IMR-90 (cell line): Measurements from ENCODE around the gene TULP4. TPM values are rescaled to one million over a fixed set of nuclear protein-coding genes. Genes with fewer than 3 reads are reported as not detected.

Experiments used
- ATAC-seq: fragments of 200-7000 bp; cut with Tn5 transposase; 2 replicates; pipeline ENCODE4 v1.9.1; 2020; ENCODE audit warnings: low read depth, mild to moderate bottlenecking, moderate library complexity
- BruUV-seq: library from RNA; stranded (reverse); fragments of 400-500 nt; replicated peaks from 2 replicates; lab custom pipeline; 2021; lab: Mats Ljungman, UMichigan
- CTCF ChIA-PET: fragments of 300-600 bp; formaldehyde crosslinking; extraction: SDS; loops from one replicate; lab custom pipeline; 2021; ENCODE audit warnings: antibody characterized with exemption; lab: Yijun Ruan, JAX
- POLR2A ChIA-PET: fragments of 300-600 bp; sonication (Branson Sonifier 250); formaldehyde crosslinking; loops from one replicate; lab custom pipeline; 2022; ENCODE audit warnings: antibody characterized with exemption; ENCODE audit not compliant: unreplicated experiment; lab: Charles Lee
- DNase-seq: peaks from one replicate; pipeline ENCODE4 v3.0.0; 2013
- H2AFZ ChIP-seq: replicated peaks from 2 replicates; pipeline ENCODE3; 2013; ENCODE audit warnings: low read length, mild to moderate bottlenecking; ENCODE audit not compliant: poor library complexity
- H2AK5ac ChIP-seq: 2 replicates; pipeline ENCODE4 v1.6.1; 2013; ENCODE audit warnings: low read depth, low read length, inconsistent platforms
- H2AK9ac ChIP-seq: replicated peaks from 2 replicates; pipeline ENCODE3; 2013; ENCODE audit warnings: mild to moderate bottlenecking, low read depth, low read length, moderate library complexity; ENCODE audit not compliant: poor library complexity
- H2BK120ac ChIP-seq: 2 replicates; pipeline ENCODE4 v1.6.1; 2013; ENCODE audit warnings: low read depth, low read length, inconsistent platforms
- H2BK15ac ChIP-seq: 3 replicates; pipeline ENCODE4 v1.6.1; 2013; ENCODE audit warnings: low read depth, low read length, inconsistent platforms
- H2BK20ac ChIP-seq: 2 replicates; pipeline ENCODE4 v1.6.1; 2013; ENCODE audit warnings: low read depth, mild to moderate bottlenecking, inconsistent platforms, low read length, moderate library complexity
- H2BK5ac ChIP-seq: 2 replicates; pipeline ENCODE4 v1.6.1; 2013; ENCODE audit warnings: mild to moderate bottlenecking, low read depth, low read length, inconsistent platforms; ENCODE audit not compliant: poor library complexity, severe bottlenecking
- H3K14ac ChIP-seq: replicated peaks from 2 replicates; pipeline ENCODE4 v1.6.1; 2013; ENCODE audit warnings: low read depth, low read length, inconsistent platforms
- H3K18ac ChIP-seq: 2 replicates; pipeline ENCODE4 v1.6.1; 2013; ENCODE audit warnings: low read depth, low read length, control low read depth
- H3K23ac ChIP-seq: 2 replicates; pipeline ENCODE4 v1.6.1; 2013; ENCODE audit warnings: low read depth, low read length, inconsistent platforms
- H3K27ac ChIP-seq: 2 replicates; pipeline ENCODE4 v1.5.1; 2013; ENCODE audit warnings: mild to moderate bottlenecking, control low read depth, low read length; ENCODE audit not compliant: insufficient read depth
- H3K27me3 ChIP-seq: 2 replicates; pipeline ENCODE4 v1.6.1; 2013; ENCODE audit warnings: low read length; ENCODE audit not compliant: control insufficient read depth, insufficient read depth
- H3K36me3 ChIP-seq: 2 replicates; pipeline ENCODE4 v1.6.1; 2013; ENCODE audit warnings: low read length, mixed read lengths; ENCODE audit not compliant: control insufficient read depth, insufficient read depth
- H3K4ac ChIP-seq: 2 replicates; pipeline ENCODE4 v1.6.1; 2013; ENCODE audit warnings: low read depth, low read length, inconsistent platforms
- H3K4me1 ChIP-seq: 2 replicates; pipeline ENCODE4 v1.6.1; 2013; ENCODE audit warnings: low read length, mixed read lengths; ENCODE audit not compliant: control insufficient read depth, insufficient read depth
- H3K4me2 ChIP-seq: 2 replicates; pipeline ENCODE4 v1.6.1; 2013; ENCODE audit warnings: low read depth, mild to moderate bottlenecking, control low read depth, low read length, moderate library complexity
- H3K4me3 ChIP-seq: 2 replicates; pipeline ENCODE4 v1.5.1; 2013; ENCODE audit warnings: low read depth, mild to moderate bottlenecking, control low read depth, low read length, moderate library complexity; ENCODE audit not compliant: insufficient read depth
- H3K56ac ChIP-seq: 2 replicates; pipeline ENCODE4 v1.6.1; 2013; ENCODE audit warnings: low read length, inconsistent platforms; ENCODE audit not compliant: insufficient read depth; ENCODE audit errors: extremely low read depth
- H3K79me1 ChIP-seq, 2 experiments: 2 replicates each; pipeline ENCODE4 v1.6.1; 2013; ENCODE audit warnings: low read length in 2 of 2, inconsistent platforms in 1 of 2, low read depth in 1 of 2
- H3K9ac ChIP-seq: 2 replicates; pipeline ENCODE4 v1.6.1; 2013; ENCODE audit warnings: low read depth, low read length, control low read depth
- H3K9me1 ChIP-seq: 2 replicates; pipeline ENCODE4 v1.6.1; 2013; ENCODE audit warnings: low read length, inconsistent platforms; ENCODE audit not compliant: insufficient read depth
- H3K9me3 ChIP-seq: 2 replicates; pipeline ENCODE4 v1.6.1; 2013; ENCODE audit warnings: low read length; ENCODE audit not compliant: control insufficient read depth, insufficient read depth
- H4K20me1 ChIP-seq: 2 replicates; pipeline ENCODE4 v1.6.1; 2013; ENCODE audit warnings: low read length, inconsistent platforms; ENCODE audit not compliant: insufficient read depth
- H4K5ac ChIP-seq: 2 replicates; pipeline ENCODE4 v1.6.1; 2013; ENCODE audit warnings: mild to moderate bottlenecking, low read depth, low read length, control low read depth
- H4K8ac ChIP-seq, 2 experiments: 2 replicates each; pipeline ENCODE4 v1.6.1; 2013; ENCODE audit warnings: low read depth in 2 of 2, low read length in 2 of 2, control low read depth in 1 of 2, inconsistent platforms in 1 of 2
- H4K91ac ChIP-seq: 2 replicates; pipeline ENCODE4 v1.6.1; 2013; ENCODE audit warnings: low read depth, low read length, inconsistent platforms; ENCODE audit not compliant: insufficient read depth
- BHLHE40 ChIP-seq: fragments of 150-350 bp; IDR thresholded peaks from 2 replicates; pipeline ENCODE4 v1.6.1; 2016; ENCODE audit warnings: mild to moderate bottlenecking, low read depth, low read length
- CEBPB ChIP-seq: IDR thresholded peaks from 2 replicates; pipeline ENCODE4 v1.6.1; 2012; ENCODE audit warnings: low read depth, low read length, improper control_type of control experiment
- CHD1 ChIP-seq: IDR thresholded peaks from 2 replicates; pipeline ENCODE4 v1.6.1; 2012; ENCODE audit warnings: low read depth, low read length, improper control_type of control experiment
- CTCF ChIP-seq: conservative IDR thresholded peaks from 2 replicates; pipeline ENCODE4 v1.5.1; 2012; ENCODE audit warnings: mild to moderate bottlenecking, low read depth, low read length, improper control_type of control experiment
- ELK1 ChIP-seq: fragments of 150-350 bp; IDR thresholded peaks from 2 replicates; pipeline ENCODE4 v1.6.1; 2016; ENCODE audit warnings: low read depth, mild to moderate bottlenecking, low read length, moderate library complexity, borderline replicate concordance
- FOS ChIP-seq: fragments of 150-350 bp; IDR thresholded peaks from 2 replicates; pipeline ENCODE4 v1.6.1; 2016; ENCODE audit warnings: low read depth, low read length
- MAFK ChIP-seq: IDR thresholded peaks from 2 replicates; pipeline ENCODE4 v1.6.1; 2012; ENCODE audit warnings: low read depth, low read length, improper control_type of control experiment
- MAZ ChIP-seq: IDR thresholded peaks from 2 replicates; pipeline ENCODE4 v1.6.1; 2012; ENCODE audit warnings: low read depth, mild to moderate bottlenecking, low read length, improper control_type of control experiment, moderate library complexity, borderline replicate concordance
- MXI1 ChIP-seq: IDR thresholded peaks from 2 replicates; pipeline ENCODE4 v1.6.1; 2012; ENCODE audit warnings: low read depth, mild to moderate bottlenecking, low read length, moderate library complexity, borderline replicate concordance
- NFE2L2 ChIP-seq: fragments of 150-350 bp; IDR thresholded peaks from 2 replicates; pipeline ENCODE4 v1.6.1; 2016; ENCODE audit warnings: low read depth, mild to moderate bottlenecking, low read length
- POLR2A ChIP-seq: IDR thresholded peaks from 2 replicates; pipeline ENCODE4 v1.6.1; 2012; ENCODE audit warnings: mild to moderate bottlenecking, low read depth, low read length
- RAD21 ChIP-seq: IDR thresholded peaks from 2 replicates; pipeline ENCODE4 v1.6.1; 2012; ENCODE audit warnings: low read length, improper control_type of control experiment
- RCOR1 ChIP-seq: IDR thresholded peaks from 2 replicates; pipeline ENCODE4 v1.6.1; 2012; ENCODE audit warnings: mild to moderate bottlenecking, low read length, improper control_type of control experiment; ENCODE audit not compliant: insufficient replicate concordance
- RFX5 ChIP-seq: IDR thresholded peaks from 2 replicates; pipeline ENCODE4 v1.8.0; 2012; ENCODE audit warnings: low read depth, mild to moderate bottlenecking, low read length, moderate library complexity
- SMC3 ChIP-seq: fragments of 150-350 bp; IDR thresholded peaks from 2 replicates; pipeline ENCODE4 v1.6.1; 2016; ENCODE audit warnings: low read depth, mild to moderate bottlenecking, antibody characterized with exemption, low read length, moderate library complexity
- USF2 ChIP-seq: fragments of 150-350 bp; IDR thresholded peaks from 2 replicates; pipeline ENCODE4 v1.6.1; 2017; ENCODE audit warnings: mild to moderate bottlenecking, antibody characterized with exemption, low read length, low read depth
- WGBS, 2 experiments: methylation state at CpG; one replicate each; pipeline versions ENCODE4 v1.1.5 to v1.1.7; 2013; ENCODE audit warnings: missing lambda C conversion rate in 2 of 2; ENCODE audit not compliant: insufficient read length in 1 of 2; ENCODE audit errors: extremely low coverage in 2 of 2; 5-methylcytosine and 5-hydroxymethylcytosine counted together
- dilution Hi-C: fragments of 300-500 bp; cut with HindIII; formaldehyde crosslinking; loops from one replicate; pipeline ENCODE4 v1.14.3; 2018; ENCODE audit warnings: low sequenced_read_pairs; ENCODE audit not compliant: unreplicated experiment
- in situ Hi-C: fragments of 300-500 bp; cut with MboI; formaldehyde crosslinking; loops from 3 replicates; pipeline ENCODE4 v1.14.3; 2019; ENCODE audit warnings: low sequenced_read_pairs, inconsistent platforms, mixed read lengths
- intact Hi-C: fragments of 100-400 bp; cut with micrococcal nuclease; formaldehyde crosslinking; loops from 2 replicates; pipeline ENCODE4 v1.10.0; 2022
- polyA plus RNA-seq, 3 experiments: library from polyadenylated mRNA; depleted of rRNA; stranded (reverse); fragments of >200 nt; gene quantifications; 2 replicates each; pipeline ENCODE4 v1.2.3, GENCODE V29; 2012; ENCODE audit warnings: low replicate concordance in 1 of 3
- total RNA-seq: library from RNA; depleted of rRNA; stranded (reverse); fragments of >200 nt; gene quantifications from 2 replicates; pipeline ENCODE4 v1.2.3, GENCODE V29; 2012

TULP4 gene
- total and polyA plus RNA-seq, 2 of the 4 experiments (the other 2 are of a cell fraction) = 8.1 to 30.6 TPM

- Histone ChIP-seq H4K91ac (no peak overlapping the region), H2BK120ac (no peak overlapping the region), H3K27ac (no peak overlapping the region), H3K9me3 (no peaks in the 10 kb centered on the region), H2BK15ac (no peak overlapping the region), H3K79me1 (peaks cover 0 to 7% of the 10 kb centered on the region in 2 experiments; a peak in 3 of 4 replicates), H3K4me2 (no peak overlapping the region), H2BK20ac (no peak overlapping the region), H2AK5ac (no peak overlapping the region), H4K20me1 (no peaks in the 10 kb centered on the region; the same call in 1 of the 2 replicates), H4K5ac (no peak overlapping the region), H3K27me3 (no peaks in the 10 kb centered on the region), H3K36me3 (peaks cover 2% of the 10 kb centered on the region), H2AK9ac (no peak overlapping the region), H3K23ac (no peak overlapping the region), H3K4me1 (peaks cover 7% of the 10 kb centered on the region), H3K4ac (no peak overlapping the region), H3K18ac (no peak overlapping the region), H3K56ac (no peak overlapping the region), H2AFZ (no peak overlapping the region), H2BK5ac (no peak overlapping the region), H3K9ac (no peak overlapping the region), H3K14ac (no peak overlapping the region), H4K8ac (no peak overlapping the region), H3K4me3 (no peak overlapping the region), H3K9me1 (peaks cover 7% of the 10 kb centered on the region)
- ChIA-PET POLR2A (no interaction called here), CTCF (no interaction called here)
- TF ChIP-seq RAD21 (no peak), ELK1 (no peak), CTCF (no peak), MAZ (no peak), CHD1 (no peak), RFX5 (no peak), RCOR1 (no peak), SMC3 (no peak), NFE2L2 (no peak), USF2 (no peak), BHLHE40 (no peak), FOS (no peak), CEBPB (no peak), MXI1 (no peak), MAFK (no peak), POLR2A (no peak)
- BruUV-seq = no TSS peak
- whole genome bisulfite sequencing, 2 experiments = no CpG with 5 or more reads among the region's 2 CpGs
- dilution Hi-C loops = no loop called here
- intact Hi-C loops = no loop called here
- ATAC-seq = no peak
- in situ Hi-C loops = no loop called here
- no peak for DNase-seq
These were observed 107.2 kb downstream of the TULP4 start for GRCh38 chr6:158419339-158419909.
